Karpas-422 (cell line): ENCODE results near the gene COL11A2. TPM values are rescaled to one million over a fixed set of nuclear protein-coding genes. Genes with fewer than 3 reads are reported as not detected.

Experiments used
- DNase-seq: peaks from one replicate; pipeline ENCODE4 v3.0.0-alpha.2; 2015
- H2AFZ ChIP-seq: fragments of 200-600 bp; sonication (generic); 2 replicates; pipeline ENCODE4 v1.6.1; 2014; ENCODE audit warnings: antibody characterized with exemption, low read length, mixed read lengths
- H3K27ac ChIP-seq: fragments of 200-600 bp; sonication (generic); 2 replicates; pipeline ENCODE4 v1.5.1; 2014; ENCODE audit warnings: mild to moderate bottlenecking, low read length, moderate library complexity
- H3K27me3 ChIP-seq: fragments of 200-600 bp; sonication (generic); 2 replicates; pipeline ENCODE4 v1.6.1; 2014; ENCODE audit warnings: low read length, mixed read lengths
- H3K36me3 ChIP-seq: fragments of 200-600 bp; sonication (generic); 2 replicates; pipeline ENCODE4 v1.6.1; 2014; ENCODE audit warnings: low read length, mixed read lengths; ENCODE audit not compliant: insufficient read depth
- H3K4me1 ChIP-seq: fragments of 200-600 bp; sonication (generic); 2 replicates; pipeline ENCODE4 v1.6.1; 2014; ENCODE audit warnings: mild to moderate bottlenecking, low read length, mixed read lengths
- H3K4me2 ChIP-seq: fragments of 200-600 bp; sonication (generic); 2 replicates; pipeline ENCODE4 v1.6.1; 2014; ENCODE audit warnings: low read length, low read depth, mild to moderate bottlenecking; ENCODE audit not compliant: poor library complexity, severe bottlenecking
- H3K4me3 ChIP-seq: fragments of 200-600 bp; sonication (generic); 2 replicates; pipeline ENCODE4 v1.5.1; 2014; ENCODE audit warnings: mild to moderate bottlenecking, antibody characterized with exemption, low read length, mixed read lengths
- H3K79me2 ChIP-seq: fragments of 200-600 bp; sonication (generic); 2 replicates; pipeline ENCODE4 v1.6.1; 2014; ENCODE audit warnings: mild to moderate bottlenecking, low read length, mixed read lengths
- H3K9ac ChIP-seq: fragments of 200-600 bp; sonication (generic); 2 replicates; pipeline ENCODE4 v1.6.0; 2014; ENCODE audit warnings: low read length
- H3K9me2 ChIP-seq: fragments of 200-600 bp; sonication (generic), shearing (Covaris generic); replicated peaks from 2 replicates; pipeline ENCODE4 v1.6.0; 2014; ENCODE audit warnings: mild to moderate bottlenecking, low read length, moderate library complexity; ENCODE audit not compliant: insufficient read depth
- H3K9me3 ChIP-seq: fragments of 300-700, 200-600 bp; sonication (generic); 2 replicates; pipeline ENCODE4 v1.6.1; 2014; ENCODE audit warnings: low read length, mixed read lengths
- H4K20me1 ChIP-seq: fragments of 200-600 bp; sonication (generic); 2 replicates; pipeline ENCODE4 v1.6.1; 2014; ENCODE audit warnings: mild to moderate bottlenecking, antibody characterized with exemption, low read length, low read depth; ENCODE audit not compliant: insufficient read depth
- small RNA-seq: library from RNA; depleted of rRNA; stranded (forward); fragments of <200 nt; gene quantifications from one replicate; pipeline ENCODE3, GENCODE V24; 2014
- total RNA-seq: library from RNA; depleted of rRNA; stranded (reverse); fragments of >200 nt; shearing (Covaris generic); gene quantifications from 2 replicates; pipeline ENCODE4 v1.2.3, GENCODE V29; 2014; ENCODE audit warnings: low replicate concordance; rRNA removed

COL11A2 gene
- total RNA-seq, 1 experiment from 2014 or later, result 0.41 TPM

GRCh38 chr6:33113755-33114154 is 78.5 kb downstream of the COL11A2 start:
- DNase-seq, result no peak
- H3K9ac ChIP-seq, result no peak overlapping the region
- H3K27me3 ChIP-seq, result no peaks in the 10 kb centered on the region
- no peak overlapping the region for H3K4me2 ChIP-seq
- no peak overlapping the region for H2AFZ ChIP-seq
- H3K27ac ChIP-seq, result no peak overlapping the region
- no peaks in the 10 kb centered on the region for H3K9me2 ChIP-seq
- no peaks in the 10 kb centered on the region for H4K20me1 ChIP-seq
- no peaks in the 10 kb centered on the region for H3K79me2 ChIP-seq
- peaks cover 28% of the 10 kb centered on the region for H3K4me1 ChIP-seq
- H3K9me3 ChIP-seq, result no peaks in the 10 kb centered on the region
- H3K4me3 ChIP-seq, result no peak overlapping the region
- H3K36me3 ChIP-seq, result no peaks in the 10 kb centered on the region

Small RNA genes within 50 kb of the gene (small RNA-seq; reads per million reads assigned to genes)
- 0.91 reads per million, percentile 27 among the genes with 10 or more reads in this experiment for gene MIR219A1
- gene RNY4P10, result 1.0 reads per million, percentile 30 among the genes with 10 or more reads in this experiment

Other genes with a start within 250 kb of the COL11A2 start
- gene HLA-DMA, start 239.4 kb downstream of the COL11A2 start, total RNA-seq, result 325 and 451 TPM in 2 replicates
- gene BRD2, start 223.9 kb downstream of the COL11A2 start, total RNA-seq, result 201 and 221 TPM in 2 replicates
- 70.0 and 103 TPM in 2 replicates for gene HLA-DOA, start 182.9 kb downstream of the COL11A2 start, total RNA-seq
- 571 and 780 TPM in 2 replicates for gene HLA-DPA1, start 118.8 kb downstream of the COL11A2 start, total RNA-seq
- gene HLA-DPB1, start 116.5 kb downstream of the COL11A2 start, total RNA-seq, result 236 and 601 TPM in 2 replicates
- 26.2 and 31.1 TPM in 2 replicates for gene RXRB, start 8.2 kb upstream of the COL11A2 start, total RNA-seq
- 14.0 and 31.9 TPM in 2 replicates for gene SLC39A7, start 8.4 kb upstream of the COL11A2 start, total RNA-seq
- 15.5 and 26.2 TPM in 2 replicates for gene HSD17B8, start 12.2 kb upstream of the COL11A2 start, total RNA-seq
- gene RING1, start 16.0 kb upstream of the COL11A2 start, total RNA-seq, result 14.2 and 38.7 TPM in 2 replicates
- 21.6 and 76.5 TPM in 2 replicates for gene VPS52, start 79.4 kb upstream of the COL11A2 start, total RNA-seq
- 7,996 and 13,063 TPM in 2 replicates for gene RPS18, start 79.6 kb upstream of the COL11A2 start, total RNA-seq
- 3.4 and 16.2 TPM in 2 replicates for gene B3GALT4, start 84.7 kb upstream of the COL11A2 start, total RNA-seq
- gene WDR46, start 96.8 kb upstream of the COL11A2 start, total RNA-seq, result 59.6 and 91.1 TPM in 2 replicates
- 66.7 and 126 TPM in 2 replicates for gene PFDN6, start 97.1 kb upstream of the COL11A2 start, total RNA-seq
- gene RGL2, start 106.5 kb upstream of the COL11A2 start, total RNA-seq, result 35.1 and 47.2 TPM in 2 replicates
- gene TAPBP, start 121.6 kb upstream of the COL11A2 start, total RNA-seq, result 102 and 188 TPM in 2 replicates
- 4.9 and 11.8 TPM in 2 replicates for gene ZBTB22, start 125.3 kb upstream of the COL11A2 start, total RNA-seq
- 45.8 and 55.6 TPM in 2 replicates for gene DAXX, start 130.5 kb upstream of the COL11A2 start, total RNA-seq
- gene KIFC1, start 199.4 kb upstream of the COL11A2 start, total RNA-seq, result 37.8 and 42.8 TPM in 2 replicates
- gene PHF1, start 218.5 kb upstream of the COL11A2 start, total RNA-seq, result 32.6 and 66.6 TPM in 2 replicates
- gene CUTA, start 225.6 kb upstream of the COL11A2 start, total RNA-seq, result 223 and 260 TPM in 2 replicates
- 16.3 and 16.7 TPM in 2 replicates for gene SYNGAP1, start 227.6 kb upstream of the COL11A2 start, total RNA-seq